Activated CD8-positive, alpha-beta memory T cell treated with anti-CD3 and anti-CD28 coated beads, Interleukin-2, amount 50 U/mL, for 1 hour (primary cell): ENCODE results near the gene SNRNP35.
"Not testable (repeated sequence)": the region's sequence is repeated elsewhere in the genome, so short reads cannot be mapped to it uniquely, and the experiment has no call there.

Experiments
- DNase-seq: peaks from one replicate; pipeline ENCODE4 v3.0.0-alpha.2; 2020; ENCODE audit errors: extremely low read depth

The SNRNP35 gene

DNA sequence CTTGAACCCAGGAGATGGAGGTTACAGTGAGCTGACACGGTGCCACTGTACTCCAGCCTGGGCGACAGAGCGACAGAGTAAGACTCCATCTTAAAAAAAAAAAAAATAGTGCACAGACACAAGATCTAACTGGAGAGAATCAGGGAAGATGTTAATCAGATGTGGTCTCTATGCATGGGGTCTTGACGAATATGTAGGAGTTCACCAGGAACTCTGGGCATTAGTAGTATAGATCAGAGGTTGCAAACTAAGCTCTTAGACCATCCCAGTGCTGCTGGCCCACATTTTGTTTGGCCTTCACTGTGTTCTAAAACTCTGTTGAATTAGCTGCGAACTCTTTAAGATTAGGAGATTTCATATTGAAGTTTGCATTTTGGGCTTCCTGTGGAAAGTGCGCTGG lies 31.6 kb downstream of the SNRNP35 start:
- DNase-seq, result no peak

DNA sequence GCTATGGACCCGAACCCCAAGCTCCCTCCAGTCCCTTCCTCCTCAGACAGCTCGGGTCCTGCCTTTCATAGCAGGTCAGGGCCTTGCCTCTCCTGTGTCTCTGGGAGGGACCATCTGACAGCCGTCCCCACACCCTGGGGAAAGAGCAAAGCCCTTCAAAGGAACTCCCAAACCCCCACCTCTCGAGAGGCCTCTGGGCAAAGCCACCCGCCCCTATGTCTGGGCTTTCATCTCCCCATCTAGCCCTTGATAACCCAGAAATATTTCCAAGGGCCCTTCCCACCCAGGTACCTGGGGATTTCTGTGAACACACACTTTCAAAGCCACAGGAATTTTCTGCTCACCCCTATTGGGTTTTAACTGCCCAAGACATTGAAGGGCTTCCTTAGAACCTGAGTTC lies 32.1 kb downstream of the SNRNP35 start:
- DNase-seq, result no peak

DNA sequence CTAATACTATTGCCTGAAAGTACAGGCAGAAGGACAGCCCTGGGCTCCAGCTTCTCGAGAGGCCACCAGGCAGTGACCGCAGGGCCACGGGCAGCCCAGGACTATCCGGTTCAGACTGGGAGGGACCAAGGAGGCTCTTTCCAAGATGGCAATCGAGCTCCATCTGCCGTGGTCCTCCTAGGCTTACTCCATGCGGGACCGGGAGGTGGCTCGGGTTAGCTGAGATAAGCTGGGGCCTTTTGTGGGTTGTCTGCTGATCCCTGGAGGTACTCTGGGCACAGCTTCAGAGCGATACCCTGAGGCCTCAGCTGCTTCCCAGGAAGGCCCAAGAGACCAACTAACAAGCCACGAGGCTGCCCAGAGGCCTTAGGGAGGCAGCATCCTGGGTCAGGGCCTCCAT lies 33.1 kb downstream of the SNRNP35 start:
- DNase-seq, result no peak

DNA sequence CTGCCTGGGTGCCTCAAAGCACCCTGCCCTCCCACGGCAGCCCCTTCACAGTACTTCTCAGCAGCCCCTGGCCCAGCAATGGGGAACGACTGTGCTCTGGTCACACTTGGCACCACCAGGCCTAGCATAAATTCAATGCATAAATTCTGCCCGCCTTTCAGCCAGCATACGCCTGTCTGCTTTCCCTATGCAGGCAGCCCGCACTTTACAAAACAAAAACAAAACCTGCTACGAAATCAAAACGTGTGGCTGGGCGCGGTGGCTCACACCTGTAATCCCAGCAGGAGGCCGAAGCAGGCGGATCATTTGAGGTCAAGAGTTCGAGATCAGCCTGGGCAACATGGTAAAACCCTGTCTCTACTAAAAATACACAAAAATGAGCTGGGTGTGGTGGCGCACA lies 33.5 kb downstream of the SNRNP35 start:
- no peak for DNase-seq

DNA sequence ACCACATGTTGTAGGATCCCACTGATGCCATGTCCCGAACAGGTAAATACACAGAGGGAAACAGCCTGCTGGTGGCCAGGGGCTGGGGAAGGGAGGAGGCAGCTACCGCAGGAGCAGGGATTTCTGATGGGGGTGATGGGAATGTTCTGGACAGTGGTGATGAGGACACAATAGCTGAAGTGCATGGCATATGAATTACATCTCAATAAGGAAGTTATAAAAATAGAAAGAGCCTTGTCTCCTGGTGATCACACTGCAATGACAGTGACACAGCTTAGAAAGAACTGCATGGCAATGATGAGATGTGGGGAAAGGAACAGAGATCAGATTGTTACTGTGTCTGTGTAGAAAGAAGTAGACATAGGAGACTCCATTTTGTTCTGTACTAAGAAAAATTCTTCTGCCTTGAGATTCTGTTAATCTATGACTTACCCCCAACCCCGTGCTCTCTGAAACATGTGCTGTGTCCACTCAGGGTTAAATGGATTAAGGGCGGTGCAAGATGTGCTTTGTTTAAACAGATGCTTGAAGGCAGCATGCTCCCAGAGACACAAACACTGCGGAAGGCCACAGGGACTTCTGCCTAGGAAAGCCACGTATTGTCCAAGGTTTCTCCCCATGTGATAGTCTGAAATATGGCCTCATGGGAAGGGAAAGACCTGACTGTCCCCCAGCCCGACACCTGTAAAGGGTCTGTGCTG lies 34.5 kb downstream of the SNRNP35 start:
- DNase-seq, result not testable (repeated sequence)

DNA sequence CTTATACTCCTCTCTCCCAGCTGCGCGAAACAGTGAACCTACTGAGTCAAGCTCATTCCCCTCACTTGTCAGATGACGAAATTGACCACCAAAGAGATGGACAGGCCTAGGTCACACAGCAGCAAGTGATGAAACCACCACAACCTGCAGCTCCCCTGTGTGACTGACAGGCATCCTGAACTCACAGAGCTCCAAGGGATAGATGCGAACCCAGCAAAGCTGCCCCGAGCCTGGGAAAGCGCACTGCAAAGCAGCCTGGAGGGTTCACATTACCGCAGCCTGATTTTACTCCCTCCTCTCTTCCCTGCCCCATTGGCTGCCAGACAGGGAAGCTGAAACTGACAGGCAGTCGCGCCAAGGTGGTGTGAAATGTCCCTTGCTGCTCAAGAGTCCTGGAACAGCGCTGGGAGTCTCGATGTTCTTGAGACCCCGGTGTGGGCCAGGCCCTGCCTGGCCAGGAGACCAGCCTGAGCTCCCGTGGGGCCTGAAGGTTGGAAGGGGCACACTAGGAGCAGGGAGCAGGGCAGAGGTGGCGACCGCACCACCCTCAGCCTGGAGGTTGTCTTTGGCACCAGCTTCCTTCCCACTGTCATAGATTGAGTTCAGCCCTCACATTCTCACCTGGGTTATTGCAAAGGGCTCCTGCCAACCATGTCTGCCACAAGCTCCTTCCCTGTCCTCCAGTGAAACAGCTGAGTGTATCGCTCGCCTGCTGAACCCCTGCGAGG lies 36.3 kb downstream of the SNRNP35 start:
- no peak for DNase-seq

DNA sequence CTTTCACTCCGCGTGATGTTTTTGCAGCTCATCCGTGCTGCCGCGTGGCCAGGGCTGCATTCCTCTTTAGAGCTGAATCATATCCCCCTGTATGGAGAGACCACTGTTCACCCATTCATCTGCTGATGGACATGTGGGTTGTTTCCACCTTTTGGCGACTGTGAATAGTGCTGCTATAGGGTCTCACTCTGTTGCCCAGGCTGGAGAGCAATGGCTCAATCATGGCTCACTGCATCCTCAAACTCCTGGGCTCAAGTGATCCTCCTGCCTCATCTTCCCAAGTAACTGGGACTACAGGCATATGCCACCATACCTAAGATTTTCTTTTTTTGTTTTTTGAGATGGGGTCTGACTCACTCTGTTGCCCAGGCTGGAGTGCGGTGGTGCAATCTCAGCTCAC lies 39.1 kb downstream of the SNRNP35 start:
- no peak for DNase-seq

DNA sequence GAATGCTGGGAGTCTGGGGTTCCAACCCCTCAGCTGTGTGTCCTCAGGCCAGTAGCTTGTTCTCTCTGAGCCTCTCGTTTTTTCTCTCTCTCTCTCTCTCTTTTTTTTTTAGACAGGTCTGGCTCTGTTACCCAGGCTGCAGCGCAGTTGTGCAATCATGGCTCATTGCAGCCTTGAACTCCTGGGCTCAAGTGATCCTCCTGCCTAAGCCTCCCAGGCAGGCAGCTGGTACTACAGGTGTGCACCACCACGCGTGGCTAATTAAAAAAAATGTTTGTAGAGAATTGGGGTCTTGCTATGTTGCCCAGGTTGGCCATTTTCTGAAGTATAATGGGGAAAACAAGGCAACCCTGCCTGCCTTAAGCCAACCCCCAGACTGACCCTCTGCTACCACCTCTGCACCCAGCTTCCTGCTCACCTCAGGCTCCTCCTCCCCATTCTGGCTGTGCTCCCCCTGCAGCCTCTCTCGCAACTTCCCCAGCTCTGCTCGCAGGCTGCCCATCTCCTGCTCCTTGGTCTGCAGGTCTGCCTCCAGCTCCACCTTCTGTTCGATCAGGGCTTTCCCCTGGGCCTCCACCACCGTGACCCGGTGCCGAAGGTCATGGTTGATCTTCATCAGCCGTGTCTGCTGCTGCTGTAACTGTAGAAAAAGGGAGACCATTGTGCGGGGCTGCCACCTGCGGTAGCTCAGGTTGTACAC lies 40.3 kb downstream of the SNRNP35 start:
- no peak for DNase-seq

DNA sequence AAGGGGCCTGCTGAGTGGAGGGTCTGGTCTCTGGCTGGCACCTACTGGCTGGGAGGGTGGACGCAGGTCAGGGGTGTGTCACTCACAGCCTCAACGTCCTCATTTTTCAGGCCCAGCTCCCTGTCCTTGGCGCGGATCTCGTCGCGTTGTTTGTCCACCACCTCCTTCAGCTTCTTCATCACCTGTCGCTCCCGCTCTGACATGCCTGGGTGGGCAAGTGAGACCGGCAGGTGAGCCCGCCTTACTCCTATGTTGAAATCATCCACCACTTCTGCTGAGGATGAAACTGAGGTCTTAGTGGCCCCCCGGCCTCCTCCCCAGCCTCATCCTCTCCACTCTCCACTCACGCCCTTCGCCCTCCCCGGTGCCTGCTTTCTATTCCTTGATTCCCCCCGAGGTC lies 41.4 kb downstream of the SNRNP35 start:
- no peak for DNase-seq

DNA sequence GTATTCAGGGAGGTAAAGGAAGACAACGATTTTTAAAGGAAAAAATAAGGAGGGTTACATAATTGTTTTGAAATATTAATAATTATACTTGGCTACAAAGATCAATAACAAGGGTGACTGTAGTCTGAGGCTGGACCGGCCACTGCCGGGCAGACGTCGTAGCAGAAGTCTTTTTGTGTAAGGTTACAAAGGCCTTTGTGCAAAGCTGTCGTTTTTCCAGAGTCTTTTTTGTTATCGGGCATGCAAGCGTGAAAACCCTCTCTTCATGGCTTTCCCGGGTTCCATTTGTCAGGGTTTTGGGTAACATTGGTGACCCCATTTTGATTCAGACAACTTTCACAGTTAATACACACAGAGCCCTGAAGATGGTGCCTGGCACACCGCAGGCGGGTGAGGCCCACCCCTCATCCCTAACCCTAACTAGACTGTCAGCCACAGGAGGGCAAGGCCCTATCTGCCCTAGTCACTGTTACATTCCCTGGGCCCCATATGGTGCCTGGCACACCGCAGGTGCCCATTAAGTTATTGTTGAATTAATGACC lies 44.3 kb downstream of the SNRNP35 start:
- no peak for DNase-seq

DNA sequence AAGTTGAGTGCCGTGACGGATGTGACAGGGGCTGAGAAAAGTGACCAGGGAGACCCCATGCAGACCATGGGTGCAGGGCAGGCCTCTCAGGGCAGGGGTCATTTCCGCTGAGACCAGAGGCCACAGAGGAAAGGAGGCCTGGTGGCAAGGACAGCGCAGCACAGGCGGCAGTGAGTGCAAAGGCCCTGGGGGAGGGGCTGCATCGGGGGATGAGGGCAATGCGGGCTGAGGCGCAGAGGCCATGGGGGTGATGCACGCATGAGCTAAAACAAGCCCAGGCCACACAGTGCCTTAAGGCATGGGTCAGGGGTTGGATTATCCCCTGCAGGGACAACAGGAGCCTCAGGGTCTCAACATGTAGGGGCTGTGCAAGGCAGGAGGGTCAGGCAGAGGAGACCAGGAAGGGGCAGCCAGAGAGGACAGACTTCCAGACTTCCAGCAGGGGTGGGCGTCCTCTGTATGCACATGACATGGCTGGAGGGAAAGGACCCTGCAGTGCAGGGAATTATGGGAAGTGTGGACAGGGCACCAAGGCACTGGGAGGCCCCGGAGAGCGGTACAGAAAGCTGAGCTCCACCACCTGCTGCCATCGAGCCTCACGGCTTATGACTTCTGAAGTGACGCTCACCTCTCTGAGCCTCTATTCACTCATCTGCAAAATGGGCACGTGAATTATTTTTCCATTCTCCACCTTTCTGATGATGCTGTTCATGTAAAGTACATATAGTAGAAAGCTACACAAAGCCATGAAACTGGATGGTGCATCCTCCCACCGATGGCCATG lies 48.3 kb downstream of the SNRNP35 start:
- DNase-seq, result no peak

DNA sequence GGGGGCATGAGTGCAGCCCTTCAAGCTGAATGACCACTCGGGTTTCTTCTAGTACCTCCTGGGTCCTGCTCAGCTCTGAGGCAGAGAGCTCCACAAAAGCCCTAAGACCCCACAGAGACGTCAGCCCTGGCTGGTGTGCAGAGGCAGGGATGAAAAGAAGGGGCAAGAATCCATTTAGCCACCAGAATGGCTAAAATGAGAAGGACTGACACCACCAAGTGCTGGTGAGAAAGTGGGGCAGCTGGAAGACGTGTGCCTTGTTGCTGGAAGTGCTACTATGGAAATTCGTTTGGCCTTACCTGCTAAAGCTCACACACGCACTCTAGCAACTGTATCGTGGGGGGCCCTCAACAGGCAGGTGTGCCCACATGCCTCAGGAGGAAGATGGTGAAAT lies 48.9 kb downstream of the SNRNP35 start:
- no peak for DNase-seq

DNA sequence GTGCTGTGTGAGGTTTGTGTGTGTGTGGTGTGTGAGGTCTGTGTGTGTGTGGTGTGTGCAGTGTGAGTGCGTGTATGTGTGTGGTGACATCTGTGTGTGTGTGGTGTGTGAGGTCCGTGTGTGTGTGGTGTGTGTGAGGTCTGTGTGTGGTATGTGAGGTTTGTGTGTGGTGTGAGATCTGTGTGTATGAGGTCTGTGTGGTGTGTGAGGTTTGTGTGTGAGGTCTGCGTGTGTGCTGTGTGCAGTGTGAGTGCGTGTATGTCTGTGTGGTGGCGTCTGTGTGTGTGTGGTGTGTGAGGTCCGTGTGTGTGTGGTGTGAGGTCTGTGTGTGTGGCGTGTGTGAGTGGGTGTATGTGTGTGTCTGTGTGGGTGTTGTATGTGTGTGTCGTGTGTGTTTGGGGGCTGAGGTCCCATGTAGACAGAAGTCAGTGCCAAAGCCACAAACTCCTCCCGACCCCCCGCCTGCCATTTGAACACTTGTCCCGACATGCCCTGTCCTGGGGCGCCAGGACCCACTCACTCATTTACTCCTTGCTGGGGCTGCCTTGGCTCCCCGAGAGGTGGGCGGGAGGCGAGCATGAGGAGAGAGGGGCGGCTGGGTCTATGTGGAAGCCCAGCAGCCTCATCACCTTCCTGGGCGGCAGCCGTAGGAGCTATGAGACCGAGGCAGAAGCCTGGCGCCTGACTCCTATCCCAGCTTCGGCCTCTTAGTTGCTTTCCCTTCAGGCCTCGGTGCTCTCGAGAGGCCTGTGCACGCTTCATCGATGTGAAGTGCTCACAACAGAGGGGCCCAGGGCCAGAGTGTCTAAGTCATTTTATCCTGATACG lies 55.1 kb downstream of the SNRNP35 start:
- DNase-seq, result no peak

DNA sequence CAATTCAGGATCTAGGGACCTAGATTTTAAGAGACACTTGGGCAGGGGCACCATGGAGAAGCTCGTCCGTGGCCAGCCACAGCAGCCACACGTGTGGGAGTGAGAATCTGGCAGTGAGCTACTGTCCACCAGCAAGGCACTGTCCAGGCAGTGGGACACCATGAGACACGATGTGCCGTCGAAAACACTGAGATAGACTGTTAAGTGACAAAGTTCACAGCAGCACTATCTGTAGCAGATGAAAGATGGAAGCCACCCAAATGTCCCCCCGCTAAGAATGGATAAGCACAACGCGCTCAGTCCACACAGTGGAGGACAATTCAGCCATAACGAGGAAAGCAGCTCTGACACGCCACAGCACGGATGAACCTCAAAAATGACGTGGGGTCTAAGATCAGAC lies 55.9 kb downstream of the SNRNP35 start:
- DNase-seq, result no peak

DNA sequence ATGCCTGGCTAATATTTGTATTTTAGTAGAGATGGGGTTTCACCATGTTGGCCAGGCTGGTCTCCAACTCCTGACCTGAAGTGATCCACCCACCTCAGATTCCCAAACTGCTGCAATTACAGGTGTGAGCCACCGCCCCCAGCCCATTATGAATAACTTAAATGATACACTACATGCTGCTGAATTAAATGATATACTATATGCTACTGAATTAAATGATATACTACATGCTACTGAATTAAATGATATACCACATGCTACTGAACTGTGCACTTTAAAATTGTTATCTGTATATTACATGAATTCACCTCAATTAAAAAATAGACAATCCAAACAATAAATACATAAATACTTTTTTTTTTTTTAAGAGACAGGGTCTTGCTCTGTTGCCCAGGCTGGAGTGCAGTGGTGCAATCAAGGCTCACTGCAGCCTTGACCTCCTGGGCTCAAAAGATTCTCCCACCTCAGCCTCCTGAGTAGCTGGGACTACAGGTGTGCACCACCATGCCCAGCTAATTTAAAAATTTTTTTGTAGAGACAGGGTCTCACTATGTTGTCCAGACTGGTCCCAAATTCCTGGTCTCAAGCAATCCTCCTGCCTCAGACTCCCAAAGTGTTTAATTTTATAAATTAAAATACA lies 56.8 kb downstream of the SNRNP35 start:
- not testable (repeated sequence) for DNase-seq

DNA sequence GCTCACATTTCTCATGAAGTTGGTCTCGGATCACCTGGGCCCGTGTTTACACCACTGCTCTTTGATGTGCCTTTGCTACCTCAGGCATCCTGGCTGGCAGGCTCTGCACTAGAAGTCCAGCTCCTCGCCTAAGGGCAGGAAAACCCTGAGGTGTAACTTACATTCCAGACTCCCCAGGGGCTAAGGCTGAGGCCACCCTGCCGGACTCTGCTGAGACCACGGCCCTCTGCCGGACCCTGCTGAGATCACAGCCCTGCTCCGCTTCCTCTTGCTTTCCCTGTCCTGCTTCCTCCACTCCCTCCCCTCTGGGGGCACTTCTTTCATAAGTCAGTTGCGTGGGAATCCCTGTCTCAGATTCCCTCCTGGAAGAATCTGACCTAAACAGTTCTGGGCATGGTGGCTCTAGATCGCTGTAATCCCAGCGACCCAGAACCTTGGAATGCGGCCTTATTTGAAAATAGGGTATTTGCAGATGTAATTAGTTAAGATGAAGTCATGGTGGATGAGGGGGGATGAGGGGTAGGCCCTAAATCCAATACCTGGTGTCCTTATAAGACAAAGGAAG lies 58.4 kb downstream of the SNRNP35 start:
- DNase-seq, result no peak
